ENCODE measurements around the gene FLNB. TPM values are rescaled to one million over a fixed set of nuclear protein-coding genes. Genes with fewer than 3 reads are reported as not detected.

Gene FLNB
- polyA plus RNA-seq, 1 donor from 2014 or later = 10.3 TPM

GRCh38 chr3:58099865-58100264, 91.6 kb downstream of the FLNB start:
- H4K20me1 ChIP-seq (ENCODE audit: insufficient read depth) = no peaks in the 10 kb centered on the region
- H3K27me3 ChIP-seq (ENCODE audit: insufficient read depth, low read depth, low read length) = no peaks in the 10 kb centered on the region
- no peak overlapping the region for H3K9ac ChIP-seq (ENCODE audit: low read length)
- no peaks in the 10 kb centered on the region for H3F3A ChIP-seq (ENCODE audit: insufficient read depth, low read length, poor library complexity, severe bottlenecking)
- no peaks in the 10 kb centered on the region for H3K79me2 ChIP-seq (replicated peaks; ENCODE audit: insufficient read depth, low read length)
- no peaks in the 10 kb centered on the region for H3K9me2 ChIP-seq (ENCODE audit: insufficient read depth, low read length)
- no peak for TF ChIP-seq SMC3 (conservative IDR thresholded peaks at IDR 0.05; ENCODE audit: poor library complexity)
- TF ChIP-seq RAD21 (conservative IDR thresholded peaks at IDR 0.05) = no peak
- no peak for TF ChIP-seq EZH2 (IDR thresholded peaks at IDR 0.05; ENCODE audit: borderline replicate concordance, insufficient read depth, low read length, poor library complexity, severe bottlenecking)
- TF ChIP-seq POLR2AphosphoS5 (IDR thresholded peaks at IDR 0.05) = no peak
- TF ChIP-seq CTCF (IDR thresholded peaks at IDR 0.05; ENCODE audit: poor library complexity, severe bottlenecking) = no peak
- no peak for TF ChIP-seq MXI1 (conservative IDR thresholded peaks at IDR 0.05; ENCODE audit: poor library complexity, severe bottlenecking)
- no peak for TF ChIP-seq TAF1 (IDR thresholded peaks at IDR 0.05; ENCODE audit: low read depth)
- TF ChIP-seq, protein P1, sequence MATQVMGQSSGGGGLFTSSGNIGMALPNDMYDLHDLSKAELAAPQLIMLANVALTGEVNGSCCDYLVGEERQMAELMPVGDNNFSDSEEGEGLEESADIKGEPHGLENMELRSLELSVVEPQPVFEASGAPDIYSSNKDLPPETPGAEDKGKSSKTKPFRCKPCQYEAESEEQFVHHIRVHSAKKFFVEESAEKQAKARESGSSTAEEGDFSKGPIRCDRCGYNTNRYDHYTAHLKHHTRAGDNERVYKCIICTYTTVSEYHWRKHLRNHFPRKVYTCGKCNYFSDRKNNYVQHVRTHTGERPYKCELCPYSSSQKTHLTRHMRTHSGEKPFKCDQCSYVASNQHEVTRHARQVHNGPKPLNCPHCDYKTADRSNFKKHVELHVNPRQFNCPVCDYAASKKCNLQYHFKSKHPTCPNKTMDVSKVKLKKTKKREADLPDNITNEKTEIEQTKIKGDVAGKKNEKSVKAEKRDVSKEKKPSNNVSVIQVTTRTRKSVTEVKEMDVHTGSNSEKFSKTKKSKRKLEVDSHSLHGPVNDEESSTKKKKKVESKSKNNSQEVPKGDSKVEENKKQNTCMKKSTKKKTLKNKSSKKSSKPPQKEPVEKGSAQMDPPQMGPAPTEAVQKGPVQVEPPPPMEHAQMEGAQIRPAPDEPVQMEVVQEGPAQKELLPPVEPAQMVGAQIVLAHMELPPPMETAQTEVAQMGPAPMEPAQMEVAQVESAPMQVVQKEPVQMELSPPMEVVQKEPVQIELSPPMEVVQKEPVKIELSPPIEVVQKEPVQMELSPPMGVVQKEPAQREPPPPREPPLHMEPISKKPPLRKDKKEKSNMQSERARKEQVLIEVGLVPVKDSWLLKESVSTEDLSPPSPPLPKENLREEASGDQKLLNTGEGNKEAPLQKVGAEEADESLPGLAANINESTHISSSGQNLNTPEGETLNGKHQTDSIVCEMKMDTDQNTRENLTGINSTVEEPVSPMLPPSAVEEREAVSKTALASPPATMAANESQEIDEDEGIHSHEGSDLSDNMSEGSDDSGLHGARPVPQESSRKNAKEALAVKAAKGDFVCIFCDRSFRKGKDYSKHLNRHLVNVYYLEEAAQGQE (IDR thresholded peaks at IDR 0.05; ENCODE audit: borderline replicate concordance) = no peak
- no peak for TF ChIP-seq EP300 (conservative IDR thresholded peaks at IDR 0.05; ENCODE audit: poor library complexity, severe bottlenecking)
- H3K4me2 ChIP-seq (ENCODE audit: low read length) = no peak overlapping the region
- H3K36me3 ChIP-seq (ENCODE audit: insufficient read depth, low read length) = no peaks in the 10 kb centered on the region
- no peak overlapping the region for H3K27ac ChIP-seq (ENCODE audit: low read length)
- no peaks in the 10 kb centered on the region for H3K9me3 ChIP-seq (ENCODE audit: low read length)
- no peak overlapping the region for H2AFZ ChIP-seq (ENCODE audit: low read depth, low read length)
- H3K4me3 ChIP-seq (ENCODE audit: low read length) = no peak overlapping the region

DNA sequence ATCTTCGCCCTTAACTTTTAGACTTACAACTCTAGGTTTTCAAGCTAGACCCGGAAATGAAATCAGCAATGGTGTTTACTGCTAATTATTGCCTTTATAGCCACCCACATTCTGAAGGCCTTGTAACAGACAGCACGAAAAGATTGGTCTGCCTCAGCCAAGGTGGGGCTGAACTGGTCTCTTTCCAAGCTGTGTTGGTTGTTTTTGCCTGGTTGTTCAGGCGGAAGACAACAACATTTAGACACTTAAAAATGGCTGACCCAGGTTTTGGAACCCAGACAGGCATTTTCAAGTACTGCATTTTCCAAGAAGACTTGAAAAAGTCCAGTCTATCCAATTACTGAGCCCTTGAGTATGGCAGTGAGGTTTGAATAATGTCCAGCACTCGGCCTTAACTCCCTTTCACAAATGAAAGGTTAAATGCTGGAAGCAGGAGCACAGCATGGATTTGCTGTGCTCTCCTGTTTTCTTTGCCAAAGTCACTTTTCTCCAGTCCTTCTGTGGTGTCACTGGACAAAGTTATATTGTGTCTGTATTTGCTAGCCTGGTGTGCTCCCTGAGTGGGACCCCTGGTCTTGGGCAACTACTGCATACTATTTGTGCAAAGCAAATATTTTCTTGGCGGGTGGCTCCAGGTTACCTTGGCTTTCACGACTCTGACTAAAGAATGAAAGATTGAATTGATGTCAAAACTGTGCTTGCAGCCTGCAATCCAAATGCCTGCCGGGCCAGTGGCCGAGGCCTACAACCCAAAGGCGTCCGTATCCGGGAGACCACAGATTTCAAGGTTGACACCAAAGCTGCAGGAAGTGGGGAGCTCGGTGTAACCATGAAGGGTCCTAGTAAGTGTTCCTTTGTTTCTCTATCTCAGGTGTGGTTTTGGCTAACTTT, 93.5 kb downstream of the FLNB start:
- H2AFZ ChIP-seq (ENCODE audit: low read depth, low read length) = no peak overlapping the region
- no peaks in the 10 kb centered on the region for H3F3A ChIP-seq (ENCODE audit: insufficient read depth, low read length, poor library complexity, severe bottlenecking)
- H3K27me3 ChIP-seq (ENCODE audit: insufficient read depth, low read depth, low read length) = no peaks in the 10 kb centered on the region
- H3K36me3 ChIP-seq (ENCODE audit: insufficient read depth, low read length) = no peaks in the 10 kb centered on the region
- TF ChIP-seq, protein P1 (IDR thresholded peaks at IDR 0.05; ENCODE audit: borderline replicate concordance) = no peak
- TF ChIP-seq TAF1 (IDR thresholded peaks at IDR 0.05; ENCODE audit: low read depth) = no peak
- TF ChIP-seq EZH2 (IDR thresholded peaks at IDR 0.05; ENCODE audit: borderline replicate concordance, insufficient read depth, low read length, poor library complexity, severe bottlenecking) = no peak
- no peak for TF ChIP-seq SMC3 (conservative IDR thresholded peaks at IDR 0.05; ENCODE audit: poor library complexity)
- no peak for TF ChIP-seq CTCF (IDR thresholded peaks at IDR 0.05; ENCODE audit: poor library complexity, severe bottlenecking)
- TF ChIP-seq POLR2AphosphoS5 (IDR thresholded peaks at IDR 0.05) = no peak
- TF ChIP-seq MXI1 (conservative IDR thresholded peaks at IDR 0.05; ENCODE audit: poor library complexity, severe bottlenecking) = no peak
- no peak for TF ChIP-seq EP300 (conservative IDR thresholded peaks at IDR 0.05; ENCODE audit: poor library complexity, severe bottlenecking)
- no peak for TF ChIP-seq RAD21 (conservative IDR thresholded peaks at IDR 0.05)
- H3K27ac ChIP-seq (ENCODE audit: low read length) = no peak overlapping the region
- H3K4me2 ChIP-seq (ENCODE audit: low read length) = no peak overlapping the region
- H3K9ac ChIP-seq (ENCODE audit: low read length) = no peak overlapping the region
- H3K79me2 ChIP-seq (replicated peaks; ENCODE audit: insufficient read depth, low read length) = no peaks in the 10 kb centered on the region
- H3K4me3 ChIP-seq (ENCODE audit: low read length) = no peak overlapping the region
- no peaks in the 10 kb centered on the region for H4K20me1 ChIP-seq (ENCODE audit: insufficient read depth)
- no peaks in the 10 kb centered on the region for H3K9me3 ChIP-seq (ENCODE audit: low read length)
- H3K9me2 ChIP-seq (ENCODE audit: insufficient read depth, low read length) = no peaks in the 10 kb centered on the region
